Stimulated activated CD8-positive, alpha-beta memory T cell treated with anti-CD3 and anti-CD28 coated beads, Interleukin-12 subunit alpha, Interleukin-12 subunit beta, amount 100 ng/mL, for 24 hours (primary cell): ENCODE results near the gene PANX1.

Experiments used
- DNase-seq: peaks from one replicate; pipeline ENCODE4 v3.0.0-alpha.2; 2020; ENCODE audit errors: extremely low read depth

The PANX1 gene

DNA sequence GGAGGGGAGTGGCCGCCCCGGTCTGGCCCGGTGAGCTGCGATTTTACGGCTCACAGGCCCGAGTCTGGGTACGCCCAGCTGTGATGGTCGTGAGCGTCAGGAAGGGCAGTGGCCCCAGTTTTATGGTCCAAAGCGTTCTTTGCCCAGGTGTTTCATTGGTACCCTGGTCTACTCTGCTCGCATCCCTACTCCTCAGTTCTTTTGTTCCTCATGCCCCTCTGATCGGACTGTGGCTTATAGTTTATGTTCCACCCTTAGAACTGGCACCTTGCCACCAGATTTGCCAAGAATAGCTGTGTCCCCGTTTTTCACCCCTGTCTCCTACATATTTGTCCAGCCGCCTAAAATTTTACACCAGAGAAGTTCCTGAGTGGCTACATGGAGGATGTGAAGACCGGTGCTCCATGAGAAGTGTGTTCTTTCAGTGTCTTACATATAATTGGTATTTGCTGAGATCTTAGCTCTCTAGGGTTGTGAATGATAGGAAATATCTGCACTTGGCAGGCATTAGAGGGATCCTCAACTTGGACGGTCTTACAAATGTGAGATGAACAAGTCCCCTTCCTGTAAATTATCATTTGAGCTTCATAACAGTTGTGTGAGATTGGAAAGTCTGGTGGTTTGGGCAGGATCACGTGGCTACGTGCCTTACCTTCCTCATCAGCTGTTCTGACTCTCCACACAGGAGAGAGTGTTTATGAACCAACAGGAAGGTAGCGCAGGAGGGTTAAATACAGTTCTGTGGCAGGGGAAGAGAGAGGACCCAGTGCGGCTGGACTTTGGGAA, 1.1 kb downstream of the PANX1 start:
- DNase-seq = no peak

DNA sequence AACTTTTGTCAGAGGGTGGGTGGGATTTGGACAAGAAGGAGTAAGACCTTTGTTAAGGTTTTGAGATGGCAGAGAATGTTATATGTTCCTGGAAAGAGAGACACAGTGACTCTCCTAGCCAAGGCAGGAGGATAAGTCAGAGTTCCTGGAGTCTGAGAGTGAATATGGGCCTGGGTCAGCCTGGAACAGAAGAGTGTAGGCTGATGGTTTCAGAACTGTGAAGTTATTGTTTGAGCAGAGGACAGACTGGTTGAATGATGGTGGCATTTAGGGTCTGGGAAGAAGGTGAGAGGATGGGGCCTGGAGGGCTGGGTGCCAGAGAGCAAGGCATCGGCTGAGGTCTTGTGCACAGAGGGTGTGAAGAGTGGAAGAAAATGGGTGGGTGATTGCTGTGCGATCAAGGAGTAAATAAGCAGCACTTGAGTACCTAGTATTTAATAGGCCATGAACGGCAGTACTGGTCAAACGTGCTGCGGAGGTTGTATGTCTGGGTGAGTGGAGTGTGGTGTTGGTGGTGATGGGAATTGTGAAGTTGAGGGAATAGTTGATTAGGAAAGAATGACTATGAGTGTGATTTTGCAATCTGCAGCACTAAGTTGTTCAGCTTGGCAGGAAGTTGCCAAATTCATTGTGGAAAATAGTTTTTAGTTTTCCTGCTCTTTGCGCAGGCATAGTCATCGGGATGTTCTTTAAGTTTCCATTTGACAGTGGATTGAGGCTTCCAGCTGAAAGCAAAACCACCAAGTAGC, 1.8 kb downstream of the PANX1 start:
- DNase-seq = no peak

DNA sequence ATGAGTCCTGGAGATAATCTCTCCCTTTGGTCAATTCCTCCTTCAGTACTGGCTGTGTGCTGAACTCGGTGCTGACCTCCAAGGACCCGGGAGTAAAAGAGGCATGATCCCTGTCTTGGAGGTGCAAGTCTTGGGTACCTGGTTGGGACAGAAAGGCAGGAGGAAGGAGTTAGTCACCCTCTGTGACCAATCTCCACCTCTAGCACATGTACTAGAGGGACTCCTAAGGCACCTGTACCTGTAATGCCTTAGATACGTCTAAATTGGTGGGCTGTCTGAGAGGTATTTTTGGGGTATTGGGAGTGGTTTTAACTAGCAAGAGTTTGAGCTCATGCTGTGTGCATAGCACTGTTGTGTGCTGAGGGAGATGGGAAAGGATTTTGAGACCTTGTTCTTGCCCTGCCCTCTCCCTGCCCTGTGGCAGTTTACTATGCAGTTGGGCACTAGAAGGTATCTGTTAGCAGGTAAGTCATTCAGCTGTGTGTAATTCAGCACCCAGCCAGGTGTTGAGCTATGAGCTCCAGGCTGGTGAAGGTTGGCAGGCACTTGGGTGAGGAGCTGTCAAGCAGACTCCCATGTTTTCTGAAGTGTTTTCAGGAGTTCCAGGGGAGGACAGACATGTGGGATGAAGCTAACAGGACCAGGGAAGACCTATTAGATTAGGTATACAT, 2.5 kb downstream of the PANX1 start:
- no peak for DNase-seq

DNA sequence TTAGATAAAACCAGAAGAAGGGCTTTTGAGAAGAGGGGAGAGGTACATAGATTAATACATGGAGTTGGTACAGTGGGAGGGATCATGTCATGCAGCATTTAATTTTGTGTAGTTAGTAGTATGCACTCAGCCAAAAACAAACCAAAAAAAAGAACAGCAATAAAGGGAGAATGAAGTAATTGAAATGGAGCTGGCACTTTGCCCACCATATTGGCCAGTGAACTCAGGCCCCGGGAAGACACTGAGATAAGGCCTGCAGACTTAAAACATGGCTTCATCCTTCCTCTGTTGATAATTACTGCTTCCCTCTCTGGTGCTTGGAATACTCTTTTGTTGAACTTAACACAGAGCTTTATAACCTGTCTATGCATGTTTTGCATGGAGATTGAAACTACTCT, 3.1 kb downstream of the PANX1 start:
- DNase-seq = no peak

DNA sequence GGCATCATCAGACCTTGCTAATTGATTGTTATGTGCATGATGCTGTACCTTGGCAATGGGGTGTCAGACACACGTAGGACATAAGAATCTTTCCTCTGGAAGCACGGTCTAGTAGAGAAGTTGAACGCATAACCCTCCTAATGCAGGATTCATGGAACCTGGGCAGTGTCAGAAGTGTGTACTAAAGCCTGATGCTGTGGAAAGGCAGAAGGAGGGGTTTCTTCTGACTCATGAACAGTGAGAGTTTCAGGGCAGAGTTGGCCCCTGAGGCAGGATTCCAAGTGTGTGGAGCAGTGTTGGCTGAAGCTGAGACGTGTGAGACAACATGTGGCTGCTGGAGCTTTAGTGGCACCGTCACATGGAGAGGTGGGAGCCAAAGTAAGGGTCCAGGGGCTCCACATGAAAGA, 3.5 kb downstream of the PANX1 start:
- DNase-seq = no peak

DNA sequence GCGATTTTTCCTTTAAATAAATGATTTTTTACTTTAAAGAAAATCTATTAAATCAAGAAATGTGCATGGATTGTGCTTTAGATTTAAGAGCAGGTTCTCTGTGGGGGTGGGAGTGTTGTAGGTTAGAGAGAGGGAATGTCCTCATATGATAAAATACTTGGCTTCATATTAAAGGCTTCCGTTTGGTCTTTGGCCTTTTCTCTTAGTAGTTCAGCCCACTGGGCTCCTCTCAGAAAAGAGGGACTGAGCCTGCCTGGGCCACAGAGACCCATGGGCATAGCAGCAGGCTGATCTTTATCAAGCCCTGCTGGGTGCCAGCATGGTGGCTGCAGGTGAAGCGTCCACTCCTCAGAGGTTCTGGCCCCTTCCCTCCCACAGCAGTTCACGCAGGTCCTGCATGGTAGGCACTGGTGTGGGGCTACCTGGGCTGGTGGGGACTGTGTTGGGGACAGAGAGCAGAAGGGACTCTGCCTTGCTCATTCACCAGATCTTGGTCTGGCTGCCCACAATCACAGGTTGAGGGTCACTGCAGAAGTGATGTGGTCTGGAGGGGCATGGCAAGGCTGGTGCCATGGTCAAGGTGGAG, 4.3 kb downstream of the PANX1 start:
- no peak for DNase-seq

DNA sequence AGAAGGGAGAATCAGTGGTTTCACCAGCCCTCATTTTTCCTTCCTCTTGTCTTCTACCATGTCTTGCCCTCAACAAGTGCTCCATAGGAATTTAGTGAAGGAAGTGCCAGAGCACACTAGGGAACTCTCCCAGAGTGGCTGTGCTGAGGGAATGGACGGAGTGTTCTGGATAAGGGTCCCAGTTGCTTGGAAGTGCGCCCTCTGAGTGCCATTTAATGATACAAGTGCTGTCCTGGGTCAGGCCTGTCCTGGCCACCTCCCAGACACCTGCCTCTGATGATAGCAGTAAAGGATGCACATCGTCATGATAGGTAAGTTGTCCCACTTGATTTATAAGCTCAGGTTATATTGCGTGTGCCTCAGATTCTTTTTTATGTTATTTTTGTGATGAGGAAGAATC, 5.1 kb downstream of the PANX1 start:
- no peak for DNase-seq

DNA sequence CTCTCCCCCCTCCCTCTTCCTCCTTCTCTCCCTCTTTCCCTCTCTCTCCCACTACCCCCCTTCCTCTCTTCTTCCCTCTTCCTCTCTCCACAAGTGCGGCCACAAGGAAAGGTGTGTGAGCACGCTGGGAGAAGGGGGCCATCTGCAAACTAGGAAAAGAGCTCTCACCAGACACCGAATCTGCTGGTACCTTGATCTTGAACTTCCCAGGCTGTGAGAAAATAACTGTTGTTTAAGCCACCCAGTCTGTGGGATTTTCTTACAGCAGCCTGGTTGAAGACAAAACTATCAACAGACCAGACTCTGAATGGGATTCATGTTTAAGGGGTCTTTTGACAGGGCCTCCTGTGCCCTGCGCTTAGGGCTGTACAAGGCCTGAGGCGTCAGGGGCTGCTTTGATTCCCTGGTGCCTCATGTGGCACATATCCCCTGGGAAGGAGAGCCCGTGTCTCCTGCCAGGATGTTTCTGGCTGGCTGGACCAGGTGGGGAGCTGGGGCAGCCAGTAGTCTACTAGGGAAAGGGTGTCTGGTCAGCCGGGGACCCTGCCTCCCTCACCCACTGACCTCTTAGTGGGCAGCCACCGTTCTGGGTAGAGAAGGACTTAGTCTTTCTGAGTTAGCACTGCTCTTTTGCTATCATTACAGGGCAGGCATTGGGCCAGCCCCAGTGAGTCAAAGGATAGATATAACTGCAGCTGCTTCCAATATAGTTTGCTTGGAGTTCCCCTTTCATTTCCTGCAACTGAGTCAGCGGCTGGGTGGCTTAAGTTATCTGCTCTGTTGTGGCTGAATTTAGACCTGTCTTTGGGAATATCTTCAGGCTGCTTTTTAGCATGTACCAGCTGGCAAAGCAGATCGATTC, 6.2 kb downstream of the PANX1 start:
- no peak for DNase-seq

DNA sequence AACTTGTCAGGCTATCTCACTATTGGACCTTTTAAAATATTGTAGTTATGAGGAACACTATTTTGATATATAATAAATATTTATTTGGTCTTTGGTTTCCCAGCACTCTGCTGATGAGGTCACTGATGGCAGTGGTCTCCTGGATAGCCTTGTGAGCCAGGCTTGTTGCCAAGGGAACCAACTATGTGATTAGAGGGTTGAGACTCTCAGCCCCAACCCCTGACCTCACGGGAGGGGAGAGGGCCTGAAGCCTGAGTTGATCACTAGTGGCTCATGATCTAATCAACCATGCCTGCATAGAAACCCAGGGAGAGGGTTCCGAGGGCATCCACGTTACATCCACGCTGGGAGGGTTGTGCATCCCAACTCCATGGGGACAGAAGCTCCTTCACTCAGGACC, 10.8 kb downstream of the PANX1 start:
- DNase-seq = no peak

DNA sequence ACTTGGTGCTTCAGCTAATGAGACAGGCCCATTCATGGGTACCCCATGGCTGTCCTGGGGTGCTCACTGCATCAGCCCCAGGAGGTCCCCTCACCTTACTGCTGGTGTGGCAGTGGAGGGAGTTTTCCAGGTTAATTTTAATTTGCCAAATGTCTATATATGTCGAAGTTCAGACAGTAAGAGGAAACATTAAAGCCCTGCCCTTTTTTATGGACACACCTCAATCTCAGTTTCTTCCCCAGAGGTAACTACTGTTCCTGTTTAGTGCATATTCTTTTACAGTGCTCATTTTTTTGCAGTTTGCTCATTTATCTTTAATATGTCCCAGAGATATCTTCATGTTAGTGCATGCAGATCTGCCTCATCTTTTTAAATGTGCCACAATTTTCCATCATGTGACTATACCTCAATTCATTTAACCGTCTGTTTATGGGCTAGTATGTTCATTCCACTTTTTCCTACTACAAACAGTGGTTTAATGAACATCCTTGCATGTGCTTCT, 11.6 kb downstream of the PANX1 start:
- DNase-seq = no peak

DNA sequence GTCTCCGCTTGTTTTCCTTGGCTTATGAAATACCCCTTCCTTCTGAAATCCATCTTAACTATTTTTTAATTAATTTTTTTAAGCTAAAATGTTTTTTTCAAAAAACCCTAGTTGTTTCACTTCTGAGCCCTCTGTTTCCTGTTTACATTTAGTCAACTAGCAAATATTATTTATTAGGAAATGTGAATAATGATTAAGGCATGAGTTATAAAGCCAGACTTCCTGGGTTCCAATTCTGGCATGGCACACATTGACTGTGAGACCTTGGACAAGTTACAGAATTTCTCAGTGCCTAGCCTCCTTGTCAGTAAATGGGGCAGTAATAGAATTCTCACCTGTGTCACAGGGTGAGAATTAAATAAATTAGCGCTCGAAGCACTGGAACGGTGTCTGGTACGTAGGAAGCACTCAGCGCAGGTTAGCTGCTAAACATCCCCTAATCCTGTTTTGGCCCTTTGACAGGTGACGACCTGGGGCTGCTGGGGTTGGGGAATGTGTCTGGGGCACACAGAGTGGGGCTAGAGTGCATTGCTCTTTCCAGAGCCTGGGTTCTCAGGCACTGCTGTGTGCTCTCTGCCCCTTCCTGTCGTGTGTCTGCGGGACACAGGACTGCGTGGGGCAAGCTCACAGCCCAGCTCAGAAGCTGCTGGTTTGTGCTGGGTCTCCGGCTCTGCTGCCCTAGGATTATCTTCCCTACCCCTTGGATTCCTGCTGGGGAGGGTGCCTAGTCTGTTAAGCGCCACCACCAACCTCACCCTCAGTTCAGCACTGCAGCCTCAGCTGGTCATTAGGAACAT, 13.1 kb downstream of the PANX1 start:
- DNase-seq = no peak

DNA sequence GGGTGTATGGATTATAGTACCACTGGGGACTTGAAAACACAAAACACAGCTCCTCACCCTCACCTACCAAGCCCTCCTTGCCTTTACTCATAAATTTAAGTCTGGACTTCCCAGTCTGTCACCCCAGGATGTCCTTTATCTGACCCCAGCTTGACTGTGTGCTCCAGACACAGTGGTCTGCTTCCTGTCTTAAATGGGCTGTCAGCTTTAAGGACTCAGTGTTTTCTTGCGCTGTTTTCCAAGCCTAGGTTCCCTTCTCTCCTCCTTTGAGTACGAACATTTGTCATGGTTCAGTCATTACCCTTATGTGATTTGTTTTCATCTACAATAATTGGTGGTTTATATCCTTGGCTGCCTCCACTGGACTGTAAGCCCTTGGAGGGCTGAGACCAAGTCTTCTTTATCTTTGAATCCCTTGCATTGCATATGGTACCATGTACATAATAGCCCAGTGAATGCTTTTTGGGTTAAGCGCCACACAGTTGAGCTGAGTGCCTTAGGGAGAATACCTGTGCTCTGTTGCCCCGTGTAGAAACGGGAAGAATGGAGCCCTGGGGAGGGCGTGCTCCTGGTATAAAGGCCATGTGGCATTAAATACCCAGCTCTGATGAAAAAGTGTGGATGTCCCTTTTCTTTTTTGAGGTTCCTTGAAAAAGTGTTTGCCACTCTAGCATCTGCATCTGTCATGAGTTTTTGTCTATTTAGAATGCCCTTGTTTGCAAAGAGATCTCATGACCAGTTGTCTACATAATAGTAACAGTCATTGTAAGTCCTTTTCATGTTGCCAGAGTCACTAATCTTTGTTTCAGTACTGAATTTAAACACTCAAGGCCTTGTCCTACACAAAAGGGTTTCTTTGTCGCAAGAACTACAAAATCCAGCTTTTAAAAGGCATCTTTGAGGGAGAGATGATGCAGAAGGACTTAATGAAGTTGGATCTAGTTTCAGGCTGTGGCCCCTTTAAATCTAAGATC, 14.0 kb downstream of the PANX1 start:
- no peak for DNase-seq

DNA sequence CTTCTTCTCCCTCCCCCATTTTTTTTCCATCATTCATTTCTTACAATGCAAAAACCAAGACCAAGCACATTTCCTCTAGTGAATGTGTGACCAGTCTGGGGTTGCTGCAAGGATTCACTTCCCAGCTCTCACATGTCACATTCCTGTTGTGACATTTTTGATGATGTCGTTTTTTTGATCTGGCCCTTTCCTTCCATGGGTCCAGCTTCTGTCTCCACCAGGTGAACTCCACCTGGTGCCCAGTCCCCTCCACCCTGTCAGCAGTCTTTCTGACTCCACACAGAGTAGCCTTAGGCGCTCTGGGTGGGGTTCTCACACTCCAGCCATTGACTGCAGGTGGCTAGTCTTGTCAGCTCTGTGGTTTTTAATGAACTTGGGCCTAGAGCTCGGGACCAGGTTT, 15.6 kb downstream of the PANX1 start:
- DNase-seq = no peak

DNA sequence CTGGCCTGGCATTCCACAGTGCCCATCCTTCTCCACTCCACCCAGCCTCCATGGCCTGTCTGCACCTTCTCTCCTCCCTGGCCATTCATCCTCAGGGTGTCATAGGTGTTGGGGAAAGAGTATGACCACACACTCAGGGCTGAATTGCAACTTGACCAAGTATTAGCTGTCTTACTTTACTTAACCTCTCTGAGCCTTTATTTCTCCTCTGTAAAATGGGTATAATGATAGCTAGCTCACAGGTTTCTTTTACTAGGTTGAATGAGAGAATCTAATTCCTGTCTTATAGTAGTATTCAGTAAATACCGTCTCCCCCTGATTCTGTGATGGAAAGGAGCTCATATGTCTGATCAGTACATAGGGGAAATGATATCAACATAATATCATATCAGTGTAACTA, 16.0 kb downstream of the PANX1 start:
- no peak for DNase-seq

DNA sequence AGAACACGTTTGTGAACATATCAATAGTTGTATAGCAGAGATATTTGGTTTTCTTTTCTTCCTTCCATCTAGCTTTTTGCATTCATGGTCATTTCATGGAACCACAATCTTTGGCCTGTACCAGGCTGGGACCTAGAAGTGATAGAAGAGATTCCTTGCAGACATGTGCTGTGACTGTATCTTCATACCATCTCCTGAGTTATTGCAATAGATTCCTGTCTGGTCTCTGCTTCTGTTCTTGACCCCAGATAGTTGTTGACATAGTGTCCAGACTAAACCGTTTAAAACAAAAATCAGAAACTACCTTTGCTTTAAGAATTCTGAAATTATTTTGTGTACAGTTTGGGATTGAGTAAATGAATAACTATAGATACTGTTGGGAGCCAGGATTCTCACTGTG, 16.8 kb downstream of the PANX1 start:
- DNase-seq = no peak

DNA sequence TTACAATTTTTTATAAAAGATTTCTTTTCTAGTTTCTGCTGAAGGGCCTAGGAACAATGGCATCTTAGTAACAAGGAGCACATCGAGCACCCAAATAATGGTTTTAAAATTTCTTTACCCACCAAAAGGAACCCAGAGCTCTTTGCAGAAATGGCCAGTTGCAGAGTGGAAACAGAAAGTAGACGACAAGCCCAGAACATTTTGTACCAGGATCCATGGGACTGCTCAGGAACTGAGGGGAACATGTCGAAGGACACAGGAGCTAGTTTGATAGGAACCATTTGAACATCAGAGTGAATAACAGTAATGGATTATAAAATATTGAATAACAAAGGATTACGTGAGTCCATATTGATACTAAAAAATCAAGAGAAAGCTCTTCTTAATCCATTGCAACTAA, 17.3 kb downstream of the PANX1 start:
- DNase-seq = no peak

DNA sequence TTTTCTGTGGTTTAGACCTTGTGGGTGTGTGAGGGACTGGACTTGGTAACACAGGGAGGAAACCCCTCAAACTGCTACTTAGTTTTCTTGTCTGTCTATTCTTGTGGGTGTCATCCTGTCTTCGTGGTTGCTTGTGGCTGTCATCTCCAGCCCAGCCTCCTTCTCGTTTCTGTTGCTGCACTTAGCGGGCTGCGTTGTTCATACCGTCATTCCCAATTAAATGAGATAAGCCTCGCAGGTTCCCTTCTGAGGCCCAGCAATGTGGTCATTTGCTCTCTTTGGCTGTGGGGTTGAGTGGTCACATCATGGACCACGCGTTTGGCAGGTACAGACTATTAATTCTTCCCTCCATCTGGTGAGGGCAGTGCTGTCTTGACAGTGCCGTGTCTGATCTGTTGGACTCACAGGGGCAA, 18.8 kb downstream of the PANX1 start:
- no peak for DNase-seq

DNA sequence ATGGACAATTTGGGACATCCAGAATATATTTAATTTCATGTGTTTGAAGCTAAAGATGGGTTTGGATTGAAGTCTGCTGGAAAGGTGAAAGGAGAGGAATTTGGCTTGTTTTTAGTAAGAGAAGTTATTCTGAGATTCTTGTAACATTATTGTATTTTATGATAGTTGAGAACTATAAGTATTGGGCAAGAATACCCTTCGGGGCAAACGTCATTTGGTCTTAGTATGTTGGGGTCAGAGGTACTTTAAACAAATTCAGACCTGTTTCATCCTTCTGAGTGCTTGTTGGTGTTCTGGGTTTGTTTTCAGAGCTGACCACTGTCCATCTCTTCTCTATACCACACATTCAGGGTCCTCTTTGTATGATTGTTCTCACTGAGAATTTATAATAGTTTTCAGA, 19.5 kb downstream of the PANX1 start:
- DNase-seq = no peak

DNA sequence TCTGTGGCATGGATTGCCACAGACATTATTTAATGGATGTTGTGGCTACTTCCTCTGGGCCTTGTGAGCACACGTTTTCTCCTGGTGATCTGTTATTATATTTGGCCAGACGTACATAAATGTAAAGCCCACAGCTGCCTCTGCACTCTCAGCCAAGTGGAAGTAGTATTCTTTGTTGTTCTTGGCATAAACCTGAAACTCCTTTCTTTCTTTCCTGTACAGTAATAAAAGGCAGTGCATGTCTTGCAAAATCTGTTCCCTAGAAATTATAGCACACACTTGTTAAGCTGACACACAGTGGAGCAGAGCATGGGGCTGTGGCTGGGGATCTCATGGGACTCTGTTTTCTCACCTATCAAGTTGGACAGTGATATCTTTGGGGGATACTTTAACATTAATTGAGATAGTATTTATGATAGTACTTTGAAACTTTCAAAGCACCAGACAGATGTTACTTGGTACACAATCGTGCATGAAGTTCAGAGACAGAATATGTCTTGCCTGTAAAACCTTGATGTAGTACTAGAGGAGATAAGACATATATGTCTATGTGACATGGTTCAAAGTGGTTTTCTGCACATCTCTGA, 20.9 kb downstream of the PANX1 start:
- DNase-seq = no peak
